HepG2 (cell line): ENCODE measurements around the gene CPEB3. TPM values are rescaled to one million over a fixed set of nuclear protein-coding genes. Genes with fewer than 3 reads are reported as not detected.

ENCODE experiments used
- CREB1 ChIP-seq, 2 experiments: fragments of 450-650 bp in 1 of 2; IDR thresholded peaks; 2 replicates each; pipeline ENCODE4 v1.6.1; 2016 to 2017; ENCODE audit warnings: control low read depth in 1 of 2, mild to moderate bottlenecking in 1 of 2, missing compliant biosample characterization in 1 of 2, missing genetic modification characterization in 1 of 2
- FOXO1 ChIP-seq: sonication (generic); formaldehyde crosslinking; IDR thresholded peaks from 2 replicates; pipeline ENCODE4 v1.4.0; 2020; ENCODE audit warnings: missing genetic modification reagents
- HIVEP1 ChIP-seq: sonication (generic); formaldehyde crosslinking; IDR thresholded peaks from 2 replicates; pipeline ENCODE4 v1.4.0; 2020; ENCODE audit warnings: mild to moderate bottlenecking, missing genetic modification reagents
- NCOR1 ChIP-seq: fragments of 200-600 bp; sonication (generic); IDR thresholded peaks from 2 replicates; pipeline ENCODE4 v1.7.0; 2017; ENCODE audit warnings: antibody characterized with exemption, low read length, borderline replicate concordance
- RARA ChIP-seq: IDR thresholded peaks from 2 replicates; pipeline ENCODE4 v1.6.1; 2016; ENCODE audit warnings: missing genetic modification reagents, missing compliant biosample characterization
- REPIN1 ChIP-seq: sonication (generic); formaldehyde crosslinking; IDR thresholded peaks from 2 replicates; pipeline ENCODE4 v1.8.0; 2022; ENCODE audit warnings: missing genetic modification reagents, low read depth, mild to moderate bottlenecking, borderline replicate concordance
- TFE3 ChIP-seq: IDR thresholded peaks from 2 replicates; pipeline ENCODE4 v1.6.1; 2016
- ZBTB46 ChIP-seq: sonication (generic); formaldehyde crosslinking; IDR thresholded peaks from 2 replicates; pipeline ENCODE4 v1.4.0; 2020; ENCODE audit warnings: mild to moderate bottlenecking, missing genetic modification reagents, borderline replicate concordance
- ZBTB7B ChIP-seq: sonication (generic); formaldehyde crosslinking; IDR thresholded peaks from 2 replicates; pipeline ENCODE4 v1.4.0; 2020; ENCODE audit warnings: missing genetic modification reagents
- ZNF224 ChIP-seq: sonication (generic); formaldehyde crosslinking; IDR thresholded peaks from 2 replicates; pipeline ENCODE4 v1.5.0; 2020; ENCODE audit warnings: mild to moderate bottlenecking, missing genetic modification reagents
- ZNF768 ChIP-seq: sonication (generic); formaldehyde crosslinking; IDR thresholded peaks from 2 replicates; pipeline ENCODE4 v1.4.0; 2020; ENCODE audit warnings: missing genetic modification reagents
- polyA plus RNA-seq, 8 experiments: library from polyadenylated mRNA; depleted of rRNA in 3 of 8; stranded (reverse) in 7 of 8; unstranded in 1 of 8; fragments of >200 nt; fragmentation: Illumina TruSeq in 4 of 8; extraction: Trizol in 4 of 8; gene quantifications; 2 replicates each; pipeline versions ENCODE4 v1.2.1 to v1.2.3, GENCODE V29; 2011 to 2016; ENCODE audit warnings: low read depth in 4 of 8, missing spikeins in 1 of 8, mixed read lengths in 1 of 8; ENCODE audit not compliant: insufficient read depth in 1 of 8
- total RNA-seq, 5 experiments: library from RNA; depleted of rRNA; stranded (reverse); fragments of >200 nt; fragmentation: Illumina TruSeq; extraction: Trizol; gene quantifications; 2 replicates each; pipeline ENCODE4 v1.2.3, GENCODE V29; 2016; ENCODE audit warnings: low read depth in 1 of 5
- TF ChIP-seq, protein P1 (sequence below): sonication (generic); formaldehyde crosslinking; IDR thresholded peaks from 2 replicates; pipeline ENCODE4 v1.4.0; 2020; ENCODE audit warnings: low read depth, missing genetic modification reagents
- TF ChIP-seq, protein P2 (sequence below): sonication (generic); formaldehyde crosslinking; IDR thresholded peaks from 2 replicates; pipeline ENCODE4 v1.5.1; 2020; ENCODE audit warnings: mild to moderate bottlenecking, missing genetic modification reagents, moderate library complexity
- TF ChIP-seq, protein P3 (sequence below): sonication (generic); formaldehyde crosslinking; IDR thresholded peaks from 2 replicates; pipeline ENCODE4 v1.5.0; 2020; ENCODE audit warnings: missing genetic modification reagents

The CPEB3 gene
- total and polyA plus RNA-seq, 2 of the 13 experiments (the other 11 are each of a cell fraction or from before 2014, with no cell fraction given), result 0.66 to 0.70 TPM

DNA sequence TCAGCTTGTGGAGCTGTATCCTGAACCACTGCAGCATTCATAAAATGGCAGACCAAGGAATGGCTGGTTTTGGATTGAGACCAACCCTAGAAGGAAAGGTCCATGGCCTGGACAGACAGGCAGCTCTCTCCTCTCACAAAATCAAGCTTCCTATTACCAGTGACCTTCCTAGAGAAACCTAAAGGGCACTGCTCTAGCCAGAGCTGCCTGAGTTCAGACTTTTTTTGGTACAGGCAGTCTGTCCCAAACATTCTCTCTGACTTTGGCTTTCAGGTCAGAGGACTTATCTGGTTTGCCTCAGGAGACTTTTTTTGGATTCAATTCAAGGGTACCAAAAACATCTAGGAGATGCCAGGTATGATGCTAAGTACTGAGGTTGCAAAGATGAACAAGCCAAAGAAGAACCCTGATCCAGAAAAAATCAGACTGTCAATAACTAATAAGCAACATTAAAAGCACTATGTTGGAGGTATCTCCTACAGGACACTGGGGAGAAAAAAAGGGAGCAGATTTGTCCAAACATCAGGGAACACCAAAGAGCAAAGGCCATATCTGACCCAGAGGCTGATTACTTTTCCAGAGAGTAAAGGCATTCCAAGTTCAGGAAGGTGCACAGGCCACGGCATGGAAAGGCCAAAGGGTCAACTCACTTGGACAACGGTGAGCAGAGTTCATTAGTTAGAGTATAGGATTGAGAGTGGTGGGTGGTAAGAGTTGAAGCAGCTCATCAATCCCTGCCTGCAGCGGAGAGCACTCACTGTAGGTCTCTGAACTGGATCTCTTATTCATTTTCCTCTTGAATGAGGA, 169.0 kb downstream of the CPEB3 start (continued):
- TF ChIP-seq, protein P1, sequence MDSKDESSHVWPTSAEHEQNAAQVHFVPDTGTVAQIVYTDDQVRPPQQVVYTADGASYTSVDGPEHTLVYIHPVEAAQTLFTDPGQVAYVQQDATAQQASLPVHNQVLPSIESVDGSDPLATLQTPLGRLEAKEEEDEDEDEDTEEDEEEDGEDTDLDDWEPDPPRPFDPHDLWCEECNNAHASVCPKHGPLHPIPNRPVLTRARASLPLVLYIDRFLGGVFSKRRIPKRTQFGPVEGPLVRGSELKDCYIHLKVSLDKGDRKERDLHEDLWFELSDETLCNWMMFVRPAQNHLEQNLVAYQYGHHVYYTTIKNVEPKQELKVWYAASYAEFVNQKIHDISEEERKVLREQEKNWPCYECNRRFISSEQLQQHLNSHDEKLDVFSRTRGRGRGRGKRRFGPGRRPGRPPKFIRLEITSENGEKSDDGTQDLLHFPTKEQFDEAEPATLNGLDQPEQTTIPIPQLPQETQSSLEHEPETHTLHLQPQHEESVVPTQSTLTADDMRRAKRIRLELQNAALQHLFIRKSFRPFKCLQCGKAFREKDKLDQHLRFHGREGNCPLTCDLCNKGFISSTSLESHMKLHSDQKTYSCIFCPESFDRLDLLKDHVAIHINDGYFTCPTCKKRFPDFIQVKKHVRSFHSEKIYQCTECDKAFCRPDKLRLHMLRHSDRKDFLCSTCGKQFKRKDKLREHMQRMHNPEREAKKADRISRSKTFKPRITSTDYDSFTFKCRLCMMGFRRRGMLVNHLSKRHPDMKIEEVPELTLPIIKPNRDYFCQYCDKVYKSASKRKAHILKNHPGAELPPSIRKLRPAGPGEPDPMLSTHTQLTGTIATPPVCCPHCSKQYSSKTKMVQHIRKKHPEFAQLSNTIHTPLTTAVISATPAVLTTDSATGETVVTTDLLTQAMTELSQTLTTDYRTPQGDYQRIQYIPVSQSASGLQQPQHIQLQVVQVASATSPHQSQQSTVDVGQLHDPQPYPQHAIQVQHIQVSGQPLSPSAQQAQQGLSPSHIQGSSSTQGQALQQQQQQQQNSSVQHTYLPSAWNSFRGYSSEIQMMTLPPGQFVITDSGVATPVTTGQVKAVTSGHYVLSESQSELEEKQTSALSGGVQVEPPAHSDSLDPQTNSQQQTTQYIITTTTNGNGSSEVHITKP, result peak; percentile 40; the same call in 1 of the 2 replicates
- TF ChIP-seq, protein P2, sequence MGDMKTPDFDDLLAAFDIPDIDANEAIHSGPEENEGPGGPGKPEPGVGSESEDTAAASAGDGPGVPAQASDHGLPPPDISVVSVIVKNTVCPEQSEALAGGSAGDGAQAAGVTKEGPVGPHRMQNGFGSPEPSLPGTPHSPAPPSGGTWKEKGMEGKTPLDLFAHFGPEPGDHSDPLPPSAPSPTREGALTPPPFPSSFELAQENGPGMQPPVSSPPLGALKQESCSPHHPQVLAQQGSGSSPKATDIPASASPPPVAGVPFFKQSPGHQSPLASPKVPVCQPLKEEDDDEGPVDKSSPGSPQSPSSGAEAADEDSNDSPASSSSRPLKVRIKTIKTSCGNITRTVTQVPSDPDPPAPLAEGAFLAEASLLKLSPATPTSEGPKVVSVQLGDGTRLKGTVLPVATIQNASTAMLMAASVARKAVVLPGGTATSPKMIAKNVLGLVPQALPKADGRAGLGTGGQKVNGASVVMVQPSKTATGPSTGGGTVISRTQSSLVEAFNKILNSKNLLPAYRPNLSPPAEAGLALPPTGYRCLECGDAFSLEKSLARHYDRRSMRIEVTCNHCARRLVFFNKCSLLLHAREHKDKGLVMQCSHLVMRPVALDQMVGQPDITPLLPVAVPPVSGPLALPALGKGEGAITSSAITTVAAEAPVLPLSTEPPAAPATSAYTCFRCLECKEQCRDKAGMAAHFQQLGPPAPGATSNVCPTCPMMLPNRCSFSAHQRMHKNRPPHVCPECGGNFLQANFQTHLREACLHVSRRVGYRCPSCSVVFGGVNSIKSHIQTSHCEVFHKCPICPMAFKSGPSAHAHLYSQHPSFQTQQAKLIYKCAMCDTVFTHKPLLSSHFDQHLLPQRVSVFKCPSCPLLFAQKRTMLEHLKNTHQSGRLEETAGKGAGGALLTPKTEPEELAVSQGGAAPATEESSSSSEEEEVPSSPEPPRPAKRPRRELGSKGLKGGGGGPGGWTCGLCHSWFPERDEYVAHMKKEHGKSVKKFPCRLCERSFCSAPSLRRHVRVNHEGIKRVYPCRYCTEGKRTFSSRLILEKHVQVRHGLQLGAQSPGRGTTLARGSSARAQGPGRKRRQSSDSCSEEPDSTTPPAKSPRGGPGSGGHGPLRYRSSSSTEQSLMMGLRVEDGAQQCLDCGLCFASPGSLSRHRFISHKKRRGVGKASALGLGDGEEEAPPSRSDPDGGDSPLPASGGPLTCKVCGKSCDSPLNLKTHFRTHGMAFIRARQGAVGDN (CRISPR knock-in tag), result no peak
- TF ChIP-seq HIVEP1 (no peak), ZNF224 (CRISPR knock-in tag) (peak; percentile 62; the same call in 1 of the 2 replicates), TFE3 (CRISPR knock-in tag) (peak; percentile 62; the same call in 1 of the 2 replicates), ZBTB7B (0 out of 2 replicates have a peak, but pooled peaks have one; percentile 60), NCOR1 (peak; percentile 91), ZBTB46 (CRISPR knock-in tag) (no peak), REPIN1 (CRISPR knock-in tag) (peak; percentile 48; the same call in 1 of the 2 replicates), RARA (CRISPR knock-in tag) (peak; percentile 98), ZNF768 (CRISPR knock-in tag) (no peak), FOXO1 (CRISPR knock-in tag) (peak; percentile 83; the same call in 1 of the 2 replicates), CREB1 (IDR thresholded peaks at IDR 0.05) (no peak), CREB1 (CRISPR knock-in tag; IDR thresholded peaks at IDR 0.05) (peak; percentile 59; the same call in 1 of the 2 replicates)
- TF ChIP-seq, protein P3, sequence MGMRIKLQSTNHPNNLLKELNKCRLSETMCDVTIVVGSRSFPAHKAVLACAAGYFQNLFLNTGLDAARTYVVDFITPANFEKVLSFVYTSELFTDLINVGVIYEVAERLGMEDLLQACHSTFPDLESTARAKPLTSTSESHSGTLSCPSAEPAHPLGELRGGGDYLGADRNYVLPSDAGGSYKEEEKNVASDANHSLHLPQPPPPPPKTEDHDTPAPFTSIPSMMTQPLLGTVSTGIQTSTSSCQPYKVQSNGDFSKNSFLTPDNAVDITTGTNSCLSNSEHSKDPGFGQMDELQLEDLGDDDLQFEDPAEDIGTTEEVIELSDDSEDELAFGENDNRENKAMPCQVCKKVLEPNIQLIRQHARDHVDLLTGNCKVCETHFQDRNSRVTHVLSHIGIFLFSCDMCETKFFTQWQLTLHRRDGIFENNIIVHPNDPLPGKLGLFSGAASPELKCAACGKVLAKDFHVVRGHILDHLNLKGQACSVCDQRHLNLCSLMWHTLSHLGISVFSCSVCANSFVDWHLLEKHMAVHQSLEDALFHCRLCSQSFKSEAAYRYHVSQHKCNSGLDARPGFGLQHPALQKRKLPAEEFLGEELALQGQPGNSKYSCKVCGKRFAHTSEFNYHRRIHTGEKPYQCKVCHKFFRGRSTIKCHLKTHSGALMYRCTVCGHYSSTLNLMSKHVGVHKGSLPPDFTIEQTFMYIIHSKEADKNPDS (CRISPR knock-in tag), result peak; percentile 73; the same call in 1 of the 2 replicates
